Sigmoid colon (tissue), 4 donors: ENCODE measurements around the gene MGAM2.

Experiments
- EP300 ChIP-seq, 4 donors: sonication (generic); formaldehyde crosslinking; IDR thresholded peaks; one replicate each; pipeline ENCODE4 v1.6.1; 2017; ENCODE audit warnings: antibody characterized with exemption in 4 of 4
- POLR2A ChIP-seq, 2 donors: fragments of 450-650 bp; IDR thresholded peaks; one replicate each; pipeline ENCODE4 v1.6.1; 2016; ENCODE audit warnings: antibody characterized with exemption in 2 of 2, mild to moderate bottlenecking in 2 of 2, moderate library complexity in 2 of 2

- TF ChIP-seq POLR2A (IDR thresholded peaks at IDR 0.05): no peak
- TF ChIP-seq EP300 (IDR thresholded peaks at IDR 0.05): no peak
Measured at GRCh38 chr7:142257958-142258357, 146.4 kb downstream of the MGAM2 start, which contains the start of gene PRSS58.
